Calu3 (cell line): ENCODE data around the gene RPLP2. TPM values are rescaled to one million over a fixed set of nuclear protein-coding genes. Genes with fewer than 3 reads are reported as not detected.

Source experiments
- BruUV-seq: library from RNA; stranded (reverse); fragments of 400-500 nt; replicated peaks from 2 replicates; lab custom pipeline; 2021; lab: Mats Ljungman, UMichigan
- CTCF ChIA-PET: fragments of 300-600 bp; sonication (Branson Sonifier 250); formaldehyde crosslinking; loops from one replicate; lab custom pipeline; 2022; ENCODE audit warnings: antibody characterized with exemption; lab: Charles Lee
- DNase-seq: peaks from one replicate; pipeline ENCODE4 v3.0.0; 2022
- H3K27ac Mint-ChIP-seq: one replicate; pipeline ENCODE4 v1.8.0; 2022; ENCODE audit warnings: mixed read lengths; ENCODE audit not compliant: unreplicated experiment
- H3K27me3 Mint-ChIP-seq: one replicate; pipeline ENCODE4 v1.8.0; 2022; ENCODE audit warnings: mixed read lengths; ENCODE audit not compliant: unreplicated experiment
- H3K36me3 Mint-ChIP-seq: one replicate; pipeline ENCODE4 v1.8.0; 2022; ENCODE audit warnings: mild to moderate bottlenecking, moderate library complexity, mixed read lengths; ENCODE audit not compliant: insufficient read depth, unreplicated experiment
- H3K4me1 Mint-ChIP-seq: one replicate; pipeline ENCODE4 v1.8.0; 2022; ENCODE audit warnings: mild to moderate bottlenecking, low read depth, mixed read lengths; ENCODE audit not compliant: unreplicated experiment
- H3K4me3 Mint-ChIP-seq: one replicate; pipeline ENCODE4 v1.8.0; 2022; ENCODE audit warnings: mild to moderate bottlenecking, low read depth, moderate library complexity, mixed read lengths; ENCODE audit not compliant: unreplicated experiment
- H3K9me3 Mint-ChIP-seq: one replicate; pipeline ENCODE4 v1.8.0; 2022; ENCODE audit warnings: low read depth, mixed read lengths; ENCODE audit not compliant: unreplicated experiment
- intact Hi-C: fragments of 100-400 bp; cut with micrococcal nuclease; formaldehyde crosslinking; loops from one replicate; pipeline ENCODE4 v1.10.0; 2022; ENCODE audit not compliant: unreplicated experiment
- total RNA-seq: library from RNA; stranded (reverse); gene quantifications from 2 replicates; pipeline ENCODE4 v1.2.3, GENCODE V29; 2022
- TF ChIP-seq, protein P1 (sequence below): fragments of 200-600 bp; IDR thresholded peaks from one replicate; pipeline ENCODE4 v1.8.0; 2022; ENCODE audit warnings: antibody characterized with exemption; ENCODE audit not compliant: unreplicated experiment

The RPLP2 gene
- total RNA-seq, 1 experiment from 2014 or later = 1,381 TPM

- Mint-ChIP-seq H3K36me3 (peaks cover 14% of the 10 kb centered on the region), H3K27me3 (no peaks in the 10 kb centered on the region), H3K9me3 (no peaks in the 10 kb centered on the region), H3K27ac (no peak overlapping the region), H3K4me1 (no peaks in the 10 kb centered on the region), H3K4me3 (no peak overlapping the region)
- intact Hi-C loops = loop anchor here (10.0 kb wide), 1 partner anchor 204 kb away; no protein-coding TSS in a partner anchor
- CTCF ChIA-PET = no interaction called here
- BruUV-seq = no TSS peak
- TF ChIP-seq, protein P1, sequence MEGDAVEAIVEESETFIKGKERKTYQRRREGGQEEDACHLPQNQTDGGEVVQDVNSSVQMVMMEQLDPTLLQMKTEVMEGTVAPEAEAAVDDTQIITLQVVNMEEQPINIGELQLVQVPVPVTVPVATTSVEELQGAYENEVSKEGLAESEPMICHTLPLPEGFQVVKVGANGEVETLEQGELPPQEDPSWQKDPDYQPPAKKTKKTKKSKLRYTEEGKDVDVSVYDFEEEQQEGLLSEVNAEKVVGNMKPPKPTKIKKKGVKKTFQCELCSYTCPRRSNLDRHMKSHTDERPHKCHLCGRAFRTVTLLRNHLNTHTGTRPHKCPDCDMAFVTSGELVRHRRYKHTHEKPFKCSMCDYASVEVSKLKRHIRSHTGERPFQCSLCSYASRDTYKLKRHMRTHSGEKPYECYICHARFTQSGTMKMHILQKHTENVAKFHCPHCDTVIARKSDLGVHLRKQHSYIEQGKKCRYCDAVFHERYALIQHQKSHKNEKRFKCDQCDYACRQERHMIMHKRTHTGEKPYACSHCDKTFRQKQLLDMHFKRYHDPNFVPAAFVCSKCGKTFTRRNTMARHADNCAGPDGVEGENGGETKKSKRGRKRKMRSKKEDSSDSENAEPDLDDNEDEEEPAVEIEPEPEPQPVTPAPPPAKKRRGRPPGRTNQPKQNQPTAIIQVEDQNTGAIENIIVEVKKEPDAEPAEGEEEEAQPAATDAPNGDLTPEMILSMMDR = no peak
- DNase-seq = no peak
Observed at GRCh38 chr11:850775-851763, 41.3 kb downstream of the RPLP2 start.

- CTCF ChIA-PET = no interaction called here
- BruUV-seq = no TSS peak
- TF ChIP-seq, protein P1 = no peak
- H3K9me3 Mint-ChIP-seq = no peaks in the 10 kb centered on the region
- H3K4me3 Mint-ChIP-seq = no peak overlapping the region
- intact Hi-C loops = loop anchor here (10.0 kb wide), 1 partner anchor 202 kb away; no protein-coding TSS in a partner anchor
- peaks cover 20% of the 10 kb centered on the region for H3K36me3 Mint-ChIP-seq
- no peak for DNase-seq
- H3K27ac Mint-ChIP-seq = no peak overlapping the region
- no peaks in the 10 kb centered on the region for H3K27me3 Mint-ChIP-seq
- H3K4me1 Mint-ChIP-seq = no peaks in the 10 kb centered on the region
Observed at GRCh38 chr11:852762-853161, 43.0 kb downstream of the RPLP2 start.

- Mint-ChIP-seq H3K4me3 (no peak overlapping the region), H3K27ac (no peak overlapping the region), H3K36me3 (peaks cover 22% of the 10 kb centered on the region), H3K9me3 (no peaks in the 10 kb centered on the region), H3K4me1 (no peaks in the 10 kb centered on the region), H3K27me3 (no peaks in the 10 kb centered on the region)
- intact Hi-C loops = loop anchor here (10.0 kb wide), 1 partner anchor 201 kb away; no protein-coding TSS in a partner anchor
- no TSS peak for BruUV-seq
- CTCF ChIA-PET = no interaction called here
- TF ChIP-seq, protein P1 = no peak
- no peak for DNase-seq
Observed at GRCh38 chr11:853682-854448, 44.1 kb downstream of the RPLP2 start.

DNA sequence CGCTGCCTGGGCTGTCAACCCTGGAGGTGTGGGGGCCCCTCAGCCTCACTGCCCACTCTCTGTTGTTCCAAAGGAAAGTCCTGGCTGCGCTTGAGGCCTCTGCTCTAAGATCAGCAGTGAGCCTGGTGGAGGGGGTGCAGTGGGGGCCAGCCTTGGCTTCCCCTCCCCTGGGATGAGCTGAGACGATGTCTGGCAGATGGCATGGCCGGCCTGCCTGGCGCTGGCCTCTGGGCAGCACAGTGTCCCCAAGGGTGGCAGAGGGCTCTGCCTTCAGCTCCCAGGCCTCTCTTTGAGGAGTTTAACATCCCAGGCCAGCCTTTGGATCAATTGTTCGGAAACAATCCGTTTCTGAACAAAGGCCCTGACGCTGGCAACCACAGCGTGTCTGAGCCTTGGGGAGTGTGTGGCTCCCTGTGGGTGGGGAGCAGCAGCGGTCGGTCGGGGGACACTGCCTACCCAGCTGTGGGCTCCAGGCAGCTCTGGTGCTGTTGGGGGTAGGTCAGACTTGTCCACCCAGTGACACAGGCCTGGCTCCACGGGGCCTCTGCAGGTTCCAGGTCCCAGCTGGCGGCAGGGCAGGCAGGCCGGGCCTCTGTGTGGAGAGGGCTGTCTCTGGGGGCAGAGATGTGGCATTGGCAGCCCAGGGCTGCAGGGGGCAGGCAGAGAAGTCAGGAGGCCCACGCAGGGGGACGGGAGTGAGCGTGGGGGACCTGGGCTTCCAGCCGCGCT, 45.0 kb downstream of the RPLP2 start:
- Mint-ChIP-seq H3K27ac (no peak overlapping the region), H3K36me3 (peaks cover 31% of the 10 kb centered on the region), H3K4me3 (no peak overlapping the region), H3K9me3 (no peaks in the 10 kb centered on the region), H3K4me1 (peaks cover 7% of the 10 kb centered on the region), H3K27me3 (no peaks in the 10 kb centered on the region)
- no TSS peak for BruUV-seq
- TF ChIP-seq, protein P1 = no peak
- intact Hi-C loops = loop anchor here (10.0 kb wide), 1 partner anchor 200 kb away; no protein-coding TSS in a partner anchor
- CTCF ChIA-PET = no interaction called here
- no peak for DNase-seq
